ENCODE results near the gene LEKR1. TPM values are rescaled to one million over a fixed set of nuclear protein-coding genes. Genes with fewer than 3 reads are reported as not detected.

Gene LEKR1
- total and polyA plus RNA-seq, 2 of the 13 experiments (the other 11 are each of a cell fraction or from before 2014, with no cell fraction given): 0.49 to 1.5 TPM

DNA sequence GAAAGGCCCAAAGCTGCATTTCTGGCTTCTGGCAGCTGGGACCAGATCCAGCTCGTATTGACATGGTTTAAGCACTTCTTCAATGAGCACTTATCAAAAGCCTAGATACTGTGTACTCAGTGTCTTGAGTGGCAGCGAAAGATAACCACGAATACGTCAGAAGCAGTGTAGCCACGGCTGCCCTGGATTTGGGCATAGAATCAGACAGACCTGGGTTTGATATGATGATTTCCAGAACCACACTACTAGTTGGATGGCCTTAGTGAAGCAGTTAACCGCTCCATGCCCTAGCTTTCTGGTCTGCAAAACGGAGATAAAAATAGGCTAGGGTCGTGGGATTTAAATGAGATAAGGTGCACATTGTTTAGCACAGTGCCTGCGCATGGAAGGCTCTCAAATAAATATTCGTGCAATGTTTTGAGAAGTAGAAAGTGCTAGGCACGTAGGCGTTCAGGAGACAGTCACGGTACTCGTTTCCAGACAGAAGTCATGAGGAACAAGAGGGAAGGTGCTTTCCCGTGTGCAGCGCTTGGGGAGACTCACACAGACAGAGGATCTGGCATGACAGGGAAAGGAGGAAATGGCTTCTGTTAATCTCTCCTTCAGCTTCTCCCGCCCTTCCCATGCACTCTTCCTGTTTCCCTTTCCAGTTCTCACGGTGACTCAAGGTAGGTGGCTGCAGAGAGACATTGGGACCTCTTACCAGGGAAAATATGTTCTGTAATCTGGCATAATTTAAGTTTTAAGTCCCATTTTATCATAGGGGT, 263.5 kb downstream of the LEKR1 start (continued):
- TF ChIP-seq ZNF629 (CRISPR knock-in tag; conservative IDR thresholded peaks at IDR 0.05): 0 out of 2 replicates have a peak, but pooled peaks have one; percentile 15

DNA sequence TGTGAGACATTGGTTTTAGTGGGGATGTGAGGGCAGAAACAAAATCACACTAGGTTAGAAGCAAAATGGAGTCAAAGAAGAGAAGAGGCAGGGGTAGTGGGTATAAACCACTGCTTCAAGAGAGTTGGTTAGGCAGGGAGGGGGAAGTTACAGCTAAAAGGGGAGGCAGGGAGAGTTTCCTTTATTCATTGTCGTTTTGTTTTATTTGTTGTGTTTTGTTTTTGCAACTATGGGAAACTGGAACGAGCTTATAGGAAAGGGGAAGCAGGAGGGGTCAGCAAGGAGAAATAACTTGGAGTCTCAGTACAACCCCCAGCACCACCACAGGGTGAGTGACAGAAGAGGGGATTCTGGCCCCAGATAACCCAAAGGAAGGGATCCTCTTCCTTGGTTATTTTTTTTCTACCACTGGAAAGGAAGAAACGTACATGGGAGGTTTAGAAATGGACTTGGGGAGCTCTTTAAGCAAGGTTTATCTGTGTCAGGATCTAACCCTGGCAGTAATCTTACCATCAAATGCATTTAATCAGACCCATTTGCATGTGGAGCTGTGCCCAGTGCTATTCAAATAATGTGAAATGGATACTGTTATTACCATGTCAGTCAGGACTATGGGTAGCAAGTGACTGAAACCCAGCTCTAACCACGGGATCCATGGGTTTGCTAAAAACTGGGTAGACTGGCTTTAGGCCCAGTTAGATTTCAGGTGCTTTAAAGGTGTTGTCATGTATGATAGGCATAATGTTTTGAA, 265.1 kb downstream of the LEKR1 start:
- ATAC-seq (no peak), FAIRE-seq (no peak), DNase-seq (ENCODE audit: low spot score) (no peak)
- no peak overlapping the region for H3K4me2 ChIP-seq (ENCODE audit: low read depth, low read length)
- 87% methylated on average over 4 of the region's 4 CpGs for WGBS (ENCODE audit: low lambda C conversion rate)
- H3K4me1 ChIP-seq (ENCODE audit: insufficient read depth, low read length): peaks cover 65% of the 10 kb centered on the region
- no peaks in the 10 kb centered on the region for H3K9me3 ChIP-seq (ENCODE audit: low read length)
- no peaks in the 10 kb centered on the region for H3K27me3 ChIP-seq (ENCODE audit: control insufficient read depth in 1 of 2, insufficient read depth in 2 of 2, low read length in 2 of 2)
- no peaks in the 10 kb centered on the region for H4K20me1 ChIP-seq (ENCODE audit: insufficient read depth, low read length)
- no peaks in the 10 kb centered on the region for H3K79me2 ChIP-seq (ENCODE audit: insufficient read depth, low read length)
- no peaks in the 10 kb centered on the region for H3K36me3 ChIP-seq (replicated peaks in 1 of 2; ENCODE audit: control insufficient read depth in 1 of 2, insufficient read depth in 2 of 2, low read length in 2 of 2)
- BruUV-seq (replicated peaks): no TSS peak
- H3K9ac ChIP-seq (ENCODE audit: insufficient read depth, low read depth, low read length): no peak overlapping the region
- CTCF ChIA-PET (ENCODE audit: low intra/inter-chr PET ratio, low total read pairs): no interaction called here
- intact Hi-C loops (cut with micrococcal nuclease; ENCODE audit: unreplicated experiment) (no loop called here), in situ Hi-C loops (cut with HindIII; ENCODE audit: extremely low pct_ligation_motif_present, low pct_unique_long_range_greater_than_20kb) (loop anchor here (5.0 kb wide), 1 partner anchor 36 kb away; no protein-coding TSS in a partner anchor)
- no peak overlapping the region for H3K4me3 ChIP-seq (replicated peaks in 1 of 3; ENCODE audit: insufficient read depth in 1 of 3, low read depth in 2 of 3, low read length in 3 of 3)
- POLR2A ChIA-PET: interaction anchor here (0.8 to 3.8 kb wide), 3 partner anchors 44 to 556 kb away, joined by 3 to 100 read pairs (median 3); no protein-coding TSS in a partner anchor
- H3K27ac ChIP-seq (ENCODE audit: extremely low read length, insufficient read depth, low read length): no peak overlapping the region
- no peak overlapping the region for H2AFZ ChIP-seq (ENCODE audit: low read length)
- TF ChIP-seq BCL6 (CRISPR knock-in tag; IDR thresholded peaks at IDR 0.05) (no peak), IRF2 (CRISPR knock-in tag; IDR thresholded peaks at IDR 0.05) (no peak), HNF4G (IDR thresholded peaks at IDR 0.05; ENCODE audit: borderline replicate concordance, low read depth, low read length) (no peak), HNF4G (CRISPR knock-in tag; IDR thresholded peaks at IDR 0.05; ENCODE audit: borderline replicate concordance, low read depth) (no peak), PAX8 (CRISPR knock-in tag; IDR thresholded peaks at IDR 0.05; ENCODE audit: borderline replicate concordance) (no peak), HDAC1 (CRISPR knock-in tag; IDR thresholded peaks at IDR 0.05) (no peak), ZNF296 (CRISPR knock-in tag; conservative IDR thresholded peaks at IDR 0.05) (no peak), ZNF317 (CRISPR knock-in tag; IDR thresholded peaks at IDR 0.05) (no peak), ZNF234 (CRISPR knock-in tag; conservative IDR thresholded peaks at IDR 0.05) (no peak), ZNF619 (CRISPR knock-in tag; IDR thresholded peaks at IDR 0.05) (no peak)
- TF ChIP-seq, protein P1, sequence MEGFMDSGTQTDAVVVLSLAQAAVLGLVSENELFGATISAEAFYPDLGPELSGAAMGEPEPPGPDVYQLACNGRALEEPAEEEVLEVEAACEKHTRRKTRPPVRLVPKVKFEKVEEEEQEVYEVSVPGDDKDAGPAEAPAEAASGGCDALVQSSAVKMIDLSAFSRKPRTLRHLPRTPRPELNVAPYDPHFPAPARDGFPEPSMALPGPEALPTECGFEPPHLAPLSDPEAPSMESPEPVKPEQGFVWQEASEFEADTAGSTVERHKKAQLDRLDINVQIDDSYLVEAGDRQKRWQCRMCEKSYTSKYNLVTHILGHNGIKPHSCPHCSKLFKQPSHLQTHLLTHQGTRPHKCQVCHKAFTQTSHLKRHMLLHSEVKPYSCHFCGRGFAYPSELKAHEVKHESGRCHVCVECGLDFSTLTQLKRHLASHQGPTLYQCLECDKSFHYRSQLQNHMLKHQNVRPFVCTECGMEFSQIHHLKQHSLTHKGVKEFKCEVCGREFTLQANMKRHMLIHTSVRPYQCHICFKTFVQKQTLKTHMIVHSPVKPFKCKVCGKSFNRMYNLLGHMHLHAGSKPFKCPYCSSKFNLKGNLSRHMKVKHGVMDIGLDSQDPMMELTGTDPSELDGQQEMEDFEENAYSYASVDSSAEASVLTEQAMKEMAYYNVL (CRISPR knock-in tag; IDR thresholded peaks at IDR 0.05; ENCODE audit: borderline replicate concordance): no peak
- TF ChIP-seq, protein P2, sequence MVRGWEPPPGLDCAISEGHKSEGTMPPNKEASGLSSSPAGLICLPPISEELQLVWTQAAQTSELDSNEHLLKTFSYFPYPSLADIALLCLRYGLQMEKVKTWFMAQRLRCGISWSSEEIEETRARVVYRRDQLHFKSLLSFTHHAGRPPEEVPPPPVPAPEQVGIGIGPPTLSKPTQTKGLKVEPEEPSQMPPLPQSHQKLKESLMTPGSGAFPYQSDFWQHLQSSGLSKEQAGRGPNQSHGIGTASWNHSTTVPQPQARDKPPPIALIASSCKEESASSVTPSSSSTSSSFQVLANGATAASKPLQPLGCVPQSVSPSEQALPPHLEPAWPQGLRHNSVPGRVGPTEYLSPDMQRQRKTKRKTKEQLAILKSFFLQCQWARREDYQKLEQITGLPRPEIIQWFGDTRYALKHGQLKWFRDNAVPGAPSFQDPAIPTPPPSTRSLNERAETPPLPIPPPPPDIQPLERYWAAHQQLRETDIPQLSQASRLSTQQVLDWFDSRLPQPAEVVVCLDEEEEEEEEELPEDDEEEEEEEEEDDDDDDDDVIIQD (CRISPR knock-in tag; IDR thresholded peaks at IDR 0.05; ENCODE audit: low read depth): no peak
- TF ChIP-seq, protein P3, sequence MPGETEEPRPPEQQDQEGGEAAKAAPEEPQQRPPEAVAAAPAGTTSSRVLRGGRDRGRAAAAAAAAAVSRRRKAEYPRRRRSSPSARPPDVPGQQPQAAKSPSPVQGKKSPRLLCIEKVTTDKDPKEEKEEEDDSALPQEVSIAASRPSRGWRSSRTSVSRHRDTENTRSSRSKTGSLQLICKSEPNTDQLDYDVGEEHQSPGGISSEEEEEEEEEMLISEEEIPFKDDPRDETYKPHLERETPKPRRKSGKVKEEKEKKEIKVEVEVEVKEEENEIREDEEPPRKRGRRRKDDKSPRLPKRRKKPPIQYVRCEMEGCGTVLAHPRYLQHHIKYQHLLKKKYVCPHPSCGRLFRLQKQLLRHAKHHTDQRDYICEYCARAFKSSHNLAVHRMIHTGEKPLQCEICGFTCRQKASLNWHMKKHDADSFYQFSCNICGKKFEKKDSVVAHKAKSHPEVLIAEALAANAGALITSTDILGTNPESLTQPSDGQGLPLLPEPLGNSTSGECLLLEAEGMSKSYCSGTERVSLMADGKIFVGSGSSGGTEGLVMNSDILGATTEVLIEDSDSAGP (CRISPR knock-in tag; IDR thresholded peaks at IDR 0.05; ENCODE audit: borderline replicate concordance): no peak
